DND-41 (cell line): ENCODE data around the gene CCDC78.

ENCODE experiments used
- CTCF ChIP-seq: IDR thresholded peaks from 2 replicates; pipeline ENCODE4 v1.5.1; 2012; ENCODE audit warnings: borderline replicate concordance, low read length, moderate library complexity, mild to moderate bottlenecking; ENCODE audit not compliant: poor library complexity, severe bottlenecking; ENCODE audit errors: extremely low read depth
- EZH2 ChIP-seq: IDR thresholded peaks from 3 replicates; pipeline ENCODE4 v1.6.1; 2012; ENCODE audit warnings: borderline replicate concordance, low read depth, mild to moderate bottlenecking, moderate library complexity, low read length, inconsistent platforms; ENCODE audit not compliant: severe bottlenecking

GRCh38 chr16:689175-689897 is 36.9 kb downstream of the CCDC78 start:
- TF ChIP-seq CTCF (no peak), EZH2 (no peak)
